GM12874 (cell line): ENCODE measurements around the gene HDGFL2.

ENCODE experiments used
- CTCF ChIP-seq: IDR thresholded peaks from 2 replicates; pipeline ENCODE4 v1.5.1; 2011; ENCODE audit warnings: low read depth, mild to moderate bottlenecking, control low read depth, low read length, moderate library complexity; ENCODE audit not compliant: insufficient read depth

The HDGFL2 gene

GRCh38 chr19:4493104-4493928, 21.2 kb downstream of the HDGFL2 start:
- no peak for TF ChIP-seq CTCF

GRCh38 chr19:4493929-4494690, 22.0 kb downstream of the HDGFL2 start:
- no peak for TF ChIP-seq CTCF

GRCh38 chr19:4494691-4495064, 22.6 kb downstream of the HDGFL2 start:
- no peak for TF ChIP-seq CTCF

GRCh38 chr19:4495471-4495870, 23.4 kb downstream of the HDGFL2 start:
- TF ChIP-seq CTCF, result no peak

GRCh38 chr19:4496304-4496703, 24.2 kb downstream of the HDGFL2 start:
- no peak for TF ChIP-seq CTCF

- TF ChIP-seq CTCF, result no peak
Measured at GRCh38 chr19:4497770-4498389, 25.8 kb downstream of the HDGFL2 start.

GRCh38 chr19:4498694-4499093, 26.6 kb downstream of the HDGFL2 start:
- TF ChIP-seq CTCF, result no peak
